Body of pancreas (tissue), 4 donors: ENCODE measurements around the gene KDM4B.

Source experiments
- CTCF ChIP-seq, 7 experiments: fragments of 450-650 bp in 4 of 7; fragments of 200-600 bp in 3 of 7; sonication (generic) in 3 of 7; IDR thresholded peaks; one replicate each; pipeline ENCODE4 v1.5.1; 2016 to 2019; ENCODE audit warnings: antibody characterized with exemption in 7 of 7
- POLR2A ChIP-seq, 3 donors: fragments of 450-650 bp; IDR thresholded peaks; one replicate each; pipeline ENCODE4 v1.6.1; 2016; ENCODE audit warnings: antibody characterized with exemption in 3 of 3, mild to moderate bottlenecking in 2 of 3

- TF ChIP-seq CTCF (IDR thresholded peaks at IDR 0.05) (no peak), POLR2A (IDR thresholded peaks at IDR 0.05) (no peak)
Observed at GRCh38 chr19:5021046-5021445, 52.1 kb downstream of the KDM4B start.
